Progenitor cell of endocrine pancreas (in vitro differentiated cells): ENCODE results near the gene APBA3. TPM values are rescaled to one million over a fixed set of nuclear protein-coding genes. Genes with fewer than 3 reads are reported as not detected.

Experiments used
- DNase-seq: peaks from one replicate; pipeline ENCODE4 v3.0.0; 2021; ENCODE audit warnings: low spot score; ENCODE audit not compliant: unreplicated experiment
- H3K27ac Mint-ChIP-seq: 2 replicates; pipeline ENCODE4 v1.8.0; 2021; ENCODE audit warnings: mild to moderate bottlenecking, moderate library complexity, mixed read lengths
- H3K27me3 Mint-ChIP-seq: 2 replicates; pipeline ENCODE4 v1.8.0; 2021; ENCODE audit warnings: mixed read lengths
- H3K36me3 Mint-ChIP-seq: 2 replicates; pipeline ENCODE4 v1.8.0; 2022; ENCODE audit warnings: mixed read lengths; ENCODE audit not compliant: insufficient read depth
- H3K4me1 Mint-ChIP-seq: 2 replicates; pipeline ENCODE4 v1.8.0; 2021; ENCODE audit warnings: low read depth, mixed read lengths
- H3K4me3 Mint-ChIP-seq: 2 replicates; pipeline ENCODE4 v1.8.0; 2021; ENCODE audit warnings: low read depth, mild to moderate bottlenecking, moderate library complexity, mixed read lengths
- H3K9me3 Mint-ChIP-seq: 2 replicates; pipeline ENCODE4 v1.8.0; 2021; ENCODE audit warnings: low read depth, mixed read lengths
- total RNA-seq: library from RNA; stranded (reverse); gene quantifications from 2 replicates; pipeline ENCODE4 v1.2.1, GENCODE V29; 2021
- TF ChIP-seq, protein P1 (sequence below): fragments of 200-600 bp; sonication (generic); IDR thresholded peaks from one replicate; pipeline ENCODE4 v1.5.0; 2021; ENCODE audit warnings: antibody characterized with exemption, mild to moderate bottlenecking; ENCODE audit not compliant: unreplicated experiment

APBA3 gene
- total RNA-seq, 1 donor from 2014 or later = 31.4 TPM

DNA sequence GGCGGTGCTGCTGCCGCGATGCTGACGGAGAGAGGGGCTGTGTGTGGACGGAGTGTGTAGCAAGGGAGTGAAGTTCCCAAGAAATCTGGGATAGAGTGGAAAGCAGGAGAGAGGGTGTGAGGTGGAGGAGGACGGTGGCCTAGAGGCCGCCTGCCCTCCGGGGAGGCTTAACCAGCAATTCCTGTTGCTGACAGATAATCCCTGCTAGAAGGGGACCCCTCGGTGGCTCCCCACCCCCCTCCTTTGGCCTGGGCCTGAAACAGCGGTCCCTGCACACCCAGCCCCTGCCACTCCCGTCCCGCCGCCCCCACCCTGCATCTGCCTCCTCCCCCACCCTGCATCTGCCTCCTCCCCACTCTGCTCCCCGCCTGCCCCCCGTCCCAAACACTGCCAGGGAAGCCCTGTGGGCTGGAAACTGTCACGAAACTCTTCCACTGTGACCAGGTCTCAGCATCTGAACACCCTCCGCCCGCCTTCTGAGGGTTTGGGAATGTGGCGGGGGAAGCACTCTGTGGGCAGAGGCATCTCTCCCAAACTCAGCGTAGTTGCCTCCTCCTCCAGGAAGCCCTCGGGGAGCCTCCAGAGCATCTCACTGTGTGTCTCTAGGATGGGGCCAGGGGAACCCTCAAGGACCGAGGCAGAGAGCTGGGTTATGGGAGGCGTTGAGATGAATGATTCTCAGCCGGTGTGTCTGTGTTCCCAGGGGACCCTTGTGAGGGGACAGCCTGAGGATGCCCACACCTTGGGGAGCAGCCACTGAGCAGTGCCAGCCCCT, 41.8 kb upstream of the APBA3 start:
- no peak overlapping the region for H3K27ac Mint-ChIP-seq
- H3K4me3 Mint-ChIP-seq = no peak overlapping the region
- TF ChIP-seq, protein P1, sequence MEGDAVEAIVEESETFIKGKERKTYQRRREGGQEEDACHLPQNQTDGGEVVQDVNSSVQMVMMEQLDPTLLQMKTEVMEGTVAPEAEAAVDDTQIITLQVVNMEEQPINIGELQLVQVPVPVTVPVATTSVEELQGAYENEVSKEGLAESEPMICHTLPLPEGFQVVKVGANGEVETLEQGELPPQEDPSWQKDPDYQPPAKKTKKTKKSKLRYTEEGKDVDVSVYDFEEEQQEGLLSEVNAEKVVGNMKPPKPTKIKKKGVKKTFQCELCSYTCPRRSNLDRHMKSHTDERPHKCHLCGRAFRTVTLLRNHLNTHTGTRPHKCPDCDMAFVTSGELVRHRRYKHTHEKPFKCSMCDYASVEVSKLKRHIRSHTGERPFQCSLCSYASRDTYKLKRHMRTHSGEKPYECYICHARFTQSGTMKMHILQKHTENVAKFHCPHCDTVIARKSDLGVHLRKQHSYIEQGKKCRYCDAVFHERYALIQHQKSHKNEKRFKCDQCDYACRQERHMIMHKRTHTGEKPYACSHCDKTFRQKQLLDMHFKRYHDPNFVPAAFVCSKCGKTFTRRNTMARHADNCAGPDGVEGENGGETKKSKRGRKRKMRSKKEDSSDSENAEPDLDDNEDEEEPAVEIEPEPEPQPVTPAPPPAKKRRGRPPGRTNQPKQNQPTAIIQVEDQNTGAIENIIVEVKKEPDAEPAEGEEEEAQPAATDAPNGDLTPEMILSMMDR = no peak
- no peaks in the 10 kb centered on the region for H3K36me3 Mint-ChIP-seq
- no peaks in the 10 kb centered on the region for H3K9me3 Mint-ChIP-seq
- DNase-seq = no peak
- H3K4me1 Mint-ChIP-seq = no peaks in the 10 kb centered on the region
- H3K27me3 Mint-ChIP-seq = peaks cover 44% of the 10 kb centered on the region

DNA sequence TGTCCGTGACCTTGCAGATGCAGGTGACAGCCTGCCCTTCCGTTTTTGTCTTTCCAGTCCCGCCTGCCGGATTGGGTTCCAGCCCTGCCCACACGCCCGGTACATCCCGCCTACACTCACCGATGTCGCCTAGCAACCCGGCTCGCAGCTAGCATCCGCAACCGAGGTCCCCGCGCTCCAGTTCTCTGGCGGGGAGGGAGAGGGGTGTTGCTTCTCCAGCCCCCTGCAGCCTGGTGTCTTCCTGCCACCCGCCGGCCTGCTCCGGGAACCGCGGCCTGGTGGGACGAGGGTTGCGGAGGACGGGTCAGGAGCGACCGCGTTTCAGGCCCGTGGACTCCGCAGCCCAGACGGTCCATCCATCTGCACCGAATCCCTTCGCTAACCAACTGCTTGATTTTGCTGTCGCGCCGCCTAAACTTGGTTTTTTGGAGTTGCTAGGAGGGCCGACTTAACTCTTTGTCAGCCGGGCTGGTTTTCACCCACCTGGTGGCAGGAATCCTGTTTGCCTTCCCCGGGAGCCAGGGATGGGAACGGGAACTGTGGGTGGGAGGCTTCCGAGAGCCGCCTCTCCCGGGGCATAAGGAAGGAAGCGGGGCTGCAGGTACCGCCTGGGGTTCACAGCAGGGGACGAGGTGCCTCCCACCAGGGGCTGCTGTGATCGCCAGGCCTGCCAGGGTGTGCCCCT, 40.1 kb upstream of the APBA3 start:
- H3K27ac Mint-ChIP-seq = no peak overlapping the region
- H3K4me1 Mint-ChIP-seq = no peaks in the 10 kb centered on the region
- no peaks in the 10 kb centered on the region for H3K36me3 Mint-ChIP-seq
- DNase-seq = no peak
- TF ChIP-seq, protein P1 = peak; percentile 40
- peaks cover 5% of the 10 kb centered on the region for H3K9me3 Mint-ChIP-seq
- H3K27me3 Mint-ChIP-seq = peaks cover 51% of the 10 kb centered on the region
- no peak overlapping the region for H3K4me3 Mint-ChIP-seq

DNA sequence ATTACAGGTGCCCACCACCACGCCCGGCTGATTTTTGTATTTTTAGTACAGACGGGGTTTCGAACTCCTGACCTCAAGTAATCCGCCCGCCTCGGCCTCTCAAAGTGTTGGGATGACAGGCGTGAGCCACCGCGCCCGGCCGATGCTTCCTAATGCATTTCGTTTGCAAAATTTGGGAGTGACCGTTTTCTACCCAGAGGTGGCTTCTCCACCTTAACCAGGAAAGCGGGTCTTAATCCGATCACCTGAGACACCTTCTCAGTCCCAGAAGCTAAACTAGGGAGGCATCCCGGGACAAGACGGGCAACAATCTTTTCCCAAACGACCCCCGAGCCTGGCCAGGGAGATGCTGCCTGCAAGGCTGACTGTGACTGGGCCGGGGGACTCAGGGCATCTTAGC, 39.5 kb upstream of the APBA3 start:
- TF ChIP-seq, protein P1 = no peak
- Mint-ChIP-seq H3K27ac (no peak overlapping the region), H3K36me3 (no peaks in the 10 kb centered on the region), H3K9me3 (peaks cover 7% of the 10 kb centered on the region), H3K4me3 (no peak overlapping the region), H3K27me3 (peaks cover 52% of the 10 kb centered on the region), H3K4me1 (no peaks in the 10 kb centered on the region)
- DNase-seq = no peak

DNA sequence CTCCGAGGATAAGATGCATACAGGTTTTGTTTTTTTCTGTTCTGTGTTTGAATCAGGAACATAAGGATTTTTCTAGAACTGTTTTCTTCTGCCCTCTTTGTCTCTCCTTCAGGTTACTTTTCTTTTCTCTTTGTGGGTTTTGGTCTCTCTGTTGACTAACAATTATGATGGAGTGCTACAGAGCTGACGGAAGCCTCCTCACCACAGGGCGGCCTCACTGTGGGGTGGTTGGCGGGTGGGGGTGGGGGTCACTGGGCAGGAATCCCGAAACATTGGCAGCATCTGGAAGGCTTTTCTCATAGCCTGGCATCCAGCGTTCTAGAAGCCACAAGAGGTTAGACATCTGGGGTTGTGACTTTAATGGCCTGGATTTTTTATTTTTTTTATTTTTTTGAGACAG, 36.6 kb upstream of the APBA3 start:
- Mint-ChIP-seq H3K27me3 (peaks cover 49% of the 10 kb centered on the region), H3K4me1 (no peaks in the 10 kb centered on the region), H3K9me3 (peaks cover 7% of the 10 kb centered on the region), H3K27ac (no peak overlapping the region), H3K36me3 (no peaks in the 10 kb centered on the region), H3K4me3 (no peak overlapping the region)
- TF ChIP-seq, protein P1 = no peak
- no peak for DNase-seq

DNA sequence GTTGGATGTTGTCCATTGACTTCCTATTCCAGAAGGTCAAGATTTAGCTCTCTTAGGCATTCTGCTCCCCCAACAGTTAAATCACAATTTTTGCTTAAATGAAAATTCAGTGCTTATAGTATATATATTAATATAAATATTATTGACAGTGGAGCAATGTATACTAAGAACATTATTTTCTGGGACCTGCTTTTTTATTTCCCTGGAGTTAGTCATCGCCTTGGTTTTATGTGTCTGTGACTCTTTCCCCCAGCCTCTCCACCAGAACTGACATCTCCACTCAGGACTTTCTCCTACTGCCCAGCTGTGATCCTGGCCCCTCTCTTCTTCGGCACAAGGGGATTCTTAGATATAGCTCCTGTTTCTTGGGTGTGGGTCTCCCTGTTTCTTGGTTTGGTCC, 34.9 kb upstream of the APBA3 start:
- H3K4me3 Mint-ChIP-seq = no peak overlapping the region
- H3K27me3 Mint-ChIP-seq = peaks cover 40% of the 10 kb centered on the region
- no peak overlapping the region for H3K27ac Mint-ChIP-seq
- TF ChIP-seq, protein P1 = no peak
- peaks cover 7% of the 10 kb centered on the region for H3K9me3 Mint-ChIP-seq
- no peaks in the 10 kb centered on the region for H3K4me1 Mint-ChIP-seq
- DNase-seq = no peak
- H3K36me3 Mint-ChIP-seq = no peaks in the 10 kb centered on the region
